RWPE1 (cell line): ENCODE data around the gene PNPLA2.

Experiments
- CTCF ChIA-PET: fragments of 350-600 bp; sonication (Branson Sonifier 250); formaldehyde crosslinking; extraction: SDS; loops from one replicate; lab custom pipeline; 2021; lab: Yijun Ruan, JAX
- POLR2A ChIA-PET: fragments of 400-600 bp; formaldehyde crosslinking; extraction: SDS; loops from one replicate; lab custom pipeline; 2020; ENCODE audit warnings: antibody characterized with exemption; ENCODE audit not compliant: low non-redundant PET; lab: Yijun Ruan, JAX
- DNase-seq: peaks from one replicate; pipeline ENCODE4 v3.0.0; 2012; ENCODE audit warnings: low spot score
- H3K27ac ChIP-seq: fragments of 450-650 bp; 2 replicates; pipeline ENCODE4 v1.5.1; 2017
- TF ChIP-seq, protein P1 (sequence below): fragments of 450-650 bp; conservative IDR thresholded peaks from 2 replicates; pipeline ENCODE4 v1.5.1; 2017; ENCODE audit warnings: low read depth, mild to moderate bottlenecking

Gene PNPLA2, protein sequence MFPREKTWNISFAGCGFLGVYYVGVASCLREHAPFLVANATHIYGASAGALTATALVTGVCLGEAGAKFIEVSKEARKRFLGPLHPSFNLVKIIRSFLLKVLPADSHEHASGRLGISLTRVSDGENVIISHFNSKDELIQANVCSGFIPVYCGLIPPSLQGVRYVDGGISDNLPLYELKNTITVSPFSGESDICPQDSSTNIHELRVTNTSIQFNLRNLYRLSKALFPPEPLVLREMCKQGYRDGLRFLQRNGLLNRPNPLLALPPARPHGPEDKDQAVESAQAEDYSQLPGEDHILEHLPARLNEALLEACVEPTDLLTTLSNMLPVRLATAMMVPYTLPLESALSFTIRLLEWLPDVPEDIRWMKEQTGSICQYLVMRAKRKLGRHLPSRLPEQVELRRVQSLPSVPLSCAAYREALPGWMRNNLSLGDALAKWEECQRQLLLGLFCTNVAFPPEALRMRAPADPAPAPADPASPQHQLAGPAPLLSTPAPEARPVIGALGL

GRCh38 chr11:818396-819128 is at the start of gene PNPLA2:
TSS of gene PNPLA2 (plus strand) at chr11:818914. CDS start at chr11:819719, 805 bp downstream.
- ChIA-PET CTCF (interaction anchor here (0.7 kb wide), 1 partner anchor 15 kb away, joined by 3 read pairs; no protein-coding TSS in a partner anchor), POLR2A (interaction anchor here (0.7 to 1.6 kb wide), 9 partner anchors 9 to 49 kb away, joined by 3 to 10 read pairs (median 4); partner anchors contain the start of genes CD151, POLR2L, RPLP2 and TSPAN4)
- peak within 1 kb of the TSS; percentile 97 for H3K27ac ChIP-seq
- TF ChIP-seq, protein P1, sequence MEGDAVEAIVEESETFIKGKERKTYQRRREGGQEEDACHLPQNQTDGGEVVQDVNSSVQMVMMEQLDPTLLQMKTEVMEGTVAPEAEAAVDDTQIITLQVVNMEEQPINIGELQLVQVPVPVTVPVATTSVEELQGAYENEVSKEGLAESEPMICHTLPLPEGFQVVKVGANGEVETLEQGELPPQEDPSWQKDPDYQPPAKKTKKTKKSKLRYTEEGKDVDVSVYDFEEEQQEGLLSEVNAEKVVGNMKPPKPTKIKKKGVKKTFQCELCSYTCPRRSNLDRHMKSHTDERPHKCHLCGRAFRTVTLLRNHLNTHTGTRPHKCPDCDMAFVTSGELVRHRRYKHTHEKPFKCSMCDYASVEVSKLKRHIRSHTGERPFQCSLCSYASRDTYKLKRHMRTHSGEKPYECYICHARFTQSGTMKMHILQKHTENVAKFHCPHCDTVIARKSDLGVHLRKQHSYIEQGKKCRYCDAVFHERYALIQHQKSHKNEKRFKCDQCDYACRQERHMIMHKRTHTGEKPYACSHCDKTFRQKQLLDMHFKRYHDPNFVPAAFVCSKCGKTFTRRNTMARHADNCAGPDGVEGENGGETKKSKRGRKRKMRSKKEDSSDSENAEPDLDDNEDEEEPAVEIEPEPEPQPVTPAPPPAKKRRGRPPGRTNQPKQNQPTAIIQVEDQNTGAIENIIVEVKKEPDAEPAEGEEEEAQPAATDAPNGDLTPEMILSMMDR, result no peak
- DNase-seq, result peak; percentile 74

GRCh38 chr11:769887-770641 is 48.6 kb upstream of the PNPLA2 start:
- TF ChIP-seq, protein P1, result no peak
- CTCF ChIA-PET, result no interaction called here
- POLR2A ChIA-PET, result interaction anchor here (0.5 kb wide), 1 partner anchor 44 kb away, joined by 3 read pairs; no protein-coding TSS in a partner anchor
- H3K27ac ChIP-seq, result peak overlapping the region; percentile 95
- no peak for DNase-seq

DNA sequence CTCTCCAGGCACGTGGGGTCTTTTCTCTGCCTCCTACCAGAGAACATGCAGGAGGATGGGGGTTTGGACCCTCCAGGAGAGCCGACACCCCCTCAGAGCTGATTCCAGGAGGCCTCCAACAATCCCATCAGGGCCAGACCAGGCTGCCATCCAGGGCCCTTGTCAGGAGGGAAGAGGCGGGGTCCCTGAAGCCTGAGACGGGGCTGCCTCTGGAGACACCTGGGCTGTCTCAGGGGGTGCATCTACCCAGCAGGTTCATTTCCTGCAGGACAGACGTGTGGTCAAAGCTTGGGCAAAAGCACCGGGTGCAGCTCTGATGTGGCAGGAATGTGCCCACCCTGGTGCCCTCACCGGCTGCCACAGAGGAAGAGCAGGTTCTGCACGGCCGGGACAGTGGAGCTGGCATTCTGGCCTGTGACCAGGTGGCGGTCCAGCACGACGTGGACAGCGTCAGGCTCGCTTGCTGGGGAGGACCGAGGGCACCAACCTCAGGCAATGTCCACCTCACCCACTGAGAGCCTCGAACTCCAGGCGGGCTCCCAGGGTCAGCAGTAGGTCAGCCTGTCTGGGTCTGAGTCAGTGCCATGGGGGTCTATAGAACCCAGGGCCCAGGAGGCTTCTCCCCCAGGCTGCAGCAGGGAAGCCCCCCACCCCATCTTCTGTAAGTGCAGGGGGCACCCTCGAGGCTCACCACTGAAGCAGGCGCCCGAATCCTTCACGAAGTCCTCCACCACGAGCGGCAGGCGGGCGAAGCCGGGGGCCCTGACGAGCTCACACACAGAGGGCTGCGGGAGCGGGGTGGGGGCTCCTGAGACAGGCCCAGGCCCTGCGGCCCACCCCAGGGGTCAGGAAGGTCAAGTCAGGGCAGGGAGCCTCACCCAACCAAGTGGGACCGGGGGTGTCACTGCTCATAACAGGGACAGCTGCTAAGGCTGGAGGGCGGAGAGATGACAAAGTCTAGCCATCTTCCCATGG is 47.8 kb upstream of the PNPLA2 start:
- CTCF ChIA-PET, result interaction anchor here (0.8 kb wide), 1 partner anchor 12 kb away, joined by 3 read pairs; no protein-coding TSS in a partner anchor
- DNase-seq, result no peak
- H3K27ac ChIP-seq, result peak overlapping the region; percentile 95
- POLR2A ChIA-PET, result interaction anchor here (0.5 kb wide), 1 partner anchor 45 kb away, joined by 3 read pairs; no protein-coding TSS in a partner anchor
- TF ChIP-seq, protein P1, result no peak

- CTCF ChIA-PET, result interaction anchor here (0.8 kb wide), 1 partner anchor 11 kb away, joined by 3 read pairs; no protein-coding TSS in a partner anchor
- DNase-seq, result no peak
- H3K27ac ChIP-seq, result peak overlapping the region; percentile 95
- POLR2A ChIA-PET, result no interaction called here
- TF ChIP-seq, protein P1, result no peak
Measured at GRCh38 chr11:771617-772204, 47.0 kb upstream of the PNPLA2 start.
